Skin epidermis (tissue), 12 donors: ENCODE data around the gene ZFPM1.
A peak's percentile ranks its signal among the peaks of the same experiment; 100 is the strongest.
"Not testable (repeated sequence)": the region's sequence is repeated elsewhere in the genome, so short reads cannot be mapped to it uniquely, and the experiment has no call there.

Experiments
- H3K27ac ChIP-seq, 21 experiments: fragments of 200-600 bp; sonication (generic) in 11 of 21; one replicate each; pipeline ENCODE4 v1.5.0; 2020; ENCODE audit warnings: mild to moderate bottlenecking in 3 of 21, inconsistent platforms in 2 of 21, moderate library complexity in 2 of 21
- H3K4me3 ChIP-seq, 7 experiments: fragments of 200-600 bp; sonication (generic) in 2 of 7; one replicate each; pipeline ENCODE4 v1.5.0; 2020; ENCODE audit warnings: inconsistent platforms in 2 of 7, mild to moderate bottlenecking in 2 of 7, moderate library complexity in 1 of 7

ZFPM1 gene

DNA sequence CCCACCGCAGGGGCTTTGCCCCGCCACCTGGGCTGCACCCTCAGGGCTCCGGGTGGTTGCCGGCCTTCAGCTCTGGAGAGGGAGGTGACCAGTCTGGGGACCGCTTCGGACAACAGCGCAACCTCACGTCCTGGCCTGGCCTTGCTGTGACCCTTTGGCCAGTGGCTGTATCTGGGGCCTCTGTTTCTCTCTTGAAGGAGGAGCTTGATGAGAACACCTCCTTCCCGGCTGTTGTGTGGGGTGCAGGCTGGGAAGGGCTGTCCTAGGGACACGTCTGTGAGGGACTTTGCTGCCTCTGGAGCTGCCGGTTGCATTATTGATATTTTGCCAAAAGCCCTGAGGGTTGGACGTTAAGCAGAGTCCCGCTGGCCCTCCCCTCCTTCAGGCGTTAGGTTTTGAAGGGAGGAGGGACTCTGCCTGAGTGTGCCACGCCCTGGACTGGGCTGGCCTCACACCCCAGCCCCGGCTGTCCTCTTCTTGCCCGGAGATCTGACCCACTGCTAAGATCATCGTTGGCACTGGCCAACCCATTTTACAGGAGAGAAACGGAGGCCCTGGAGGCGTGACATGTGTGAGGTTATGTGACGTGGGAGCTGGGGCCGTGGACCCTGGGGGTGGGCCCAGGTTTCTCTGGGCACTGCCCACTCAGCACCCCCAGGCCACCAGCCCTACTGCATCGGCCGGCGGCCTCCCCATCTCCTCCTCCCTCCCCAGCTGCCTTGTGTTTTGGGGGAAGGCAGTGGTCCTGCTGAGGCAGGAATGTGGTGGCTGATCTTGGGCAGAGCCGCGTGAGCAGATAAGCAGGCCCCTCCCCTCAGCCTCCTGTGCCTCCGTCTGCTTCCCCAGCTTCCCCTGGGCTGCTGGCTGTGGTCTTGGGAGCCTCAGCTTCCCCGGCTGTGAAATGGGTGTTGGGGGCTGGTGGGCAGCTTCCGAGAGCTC is 8.5 kb downstream of the ZFPM1 start:
- no peak overlapping the region for H3K4me3 ChIP-seq
- H3K27ac ChIP-seq: no peak overlapping the region

DNA sequence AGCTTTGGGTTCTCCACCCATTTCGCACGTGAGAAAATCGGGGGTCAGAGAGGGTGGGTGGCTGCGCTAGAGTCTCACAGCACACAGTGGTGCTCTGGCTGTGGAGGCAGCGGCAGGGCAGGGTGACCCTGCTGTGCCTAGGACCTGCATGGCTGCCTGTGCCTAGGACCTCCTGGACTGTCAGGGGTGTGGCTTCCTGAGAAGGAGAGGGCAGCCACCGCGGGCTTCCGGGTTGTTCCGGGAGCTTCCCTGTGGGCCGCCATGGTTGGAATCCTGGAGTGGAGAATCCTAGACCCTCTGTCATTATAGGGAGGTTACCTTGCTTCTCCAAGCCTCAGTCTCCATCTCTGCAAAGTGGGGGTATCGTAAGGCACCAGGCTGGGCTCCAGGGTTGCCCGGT is 9.3 kb downstream of the ZFPM1 start:
- Histone ChIP-seq H3K4me3 (no peak overlapping the region), H3K27ac (no peak overlapping the region)

DNA sequence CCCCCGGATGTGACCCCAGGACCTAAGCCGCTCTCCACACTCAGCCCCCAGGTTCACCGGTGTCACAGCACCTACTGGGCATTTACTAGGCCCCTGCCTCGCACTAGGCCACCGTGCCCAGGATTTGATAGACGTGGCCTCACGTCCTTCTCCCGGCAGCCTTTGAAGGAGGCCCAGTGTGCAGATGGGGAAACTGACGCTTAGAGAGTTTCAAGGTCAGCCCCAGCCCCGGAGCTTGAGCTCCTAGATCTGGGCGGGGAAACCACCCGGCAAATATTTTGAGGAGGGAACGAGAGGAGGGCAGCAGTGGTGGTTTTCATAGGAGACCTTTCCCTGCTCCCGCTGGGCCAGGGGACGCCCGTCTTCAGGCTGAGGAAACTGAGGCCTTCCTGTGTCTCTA is 10.3 kb downstream of the ZFPM1 start:
- H3K27ac ChIP-seq: peak overlapping the region in 1 of 21 experiments; percentile 31
- H3K4me3 ChIP-seq: no peak overlapping the region

DNA sequence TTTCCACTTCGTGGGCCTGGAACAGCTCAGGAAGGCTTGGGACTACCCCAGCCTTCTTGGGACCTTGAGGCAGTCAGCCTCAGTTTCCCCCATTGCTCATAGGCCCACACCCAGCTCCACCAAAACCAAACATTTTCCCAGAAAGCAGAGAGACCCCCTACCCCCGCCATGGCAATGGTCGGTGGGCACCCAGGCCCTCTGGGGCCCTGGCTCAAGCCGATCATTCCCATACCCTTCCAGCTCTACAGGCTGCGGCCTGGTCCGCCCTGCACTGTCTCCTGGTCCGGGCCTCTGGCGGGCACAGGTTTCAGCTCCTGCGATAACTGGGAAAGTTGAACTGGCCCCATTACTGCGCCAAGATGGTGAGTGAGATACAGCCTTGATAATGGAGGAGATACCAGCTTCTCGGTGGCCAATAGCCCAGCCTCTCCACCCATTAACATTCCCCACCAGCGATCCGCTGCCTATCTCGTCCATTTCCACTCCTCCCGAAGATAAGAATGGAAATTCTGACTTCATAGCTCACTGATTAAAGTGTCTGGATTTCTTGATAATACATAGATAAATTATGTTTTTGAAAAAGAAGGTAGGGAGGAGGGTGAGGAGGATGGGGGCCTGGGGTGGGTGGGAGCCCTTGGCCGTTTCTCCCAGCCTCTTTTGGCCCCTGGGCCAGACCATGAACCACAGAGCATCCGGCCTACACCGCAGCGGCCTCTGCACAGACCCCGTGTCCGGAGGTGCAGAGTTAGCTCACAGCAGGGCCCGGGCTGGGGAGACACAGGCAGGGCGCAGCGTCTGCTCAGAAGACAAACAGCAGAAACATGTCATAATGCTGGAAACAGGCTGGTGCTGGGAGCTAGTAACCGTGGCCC is 11.6 kb downstream of the ZFPM1 start:
- H3K4me3 ChIP-seq: no peak overlapping the region
- peak overlapping the region in 1 of 21 experiments; percentile 29 for H3K27ac ChIP-seq

DNA sequence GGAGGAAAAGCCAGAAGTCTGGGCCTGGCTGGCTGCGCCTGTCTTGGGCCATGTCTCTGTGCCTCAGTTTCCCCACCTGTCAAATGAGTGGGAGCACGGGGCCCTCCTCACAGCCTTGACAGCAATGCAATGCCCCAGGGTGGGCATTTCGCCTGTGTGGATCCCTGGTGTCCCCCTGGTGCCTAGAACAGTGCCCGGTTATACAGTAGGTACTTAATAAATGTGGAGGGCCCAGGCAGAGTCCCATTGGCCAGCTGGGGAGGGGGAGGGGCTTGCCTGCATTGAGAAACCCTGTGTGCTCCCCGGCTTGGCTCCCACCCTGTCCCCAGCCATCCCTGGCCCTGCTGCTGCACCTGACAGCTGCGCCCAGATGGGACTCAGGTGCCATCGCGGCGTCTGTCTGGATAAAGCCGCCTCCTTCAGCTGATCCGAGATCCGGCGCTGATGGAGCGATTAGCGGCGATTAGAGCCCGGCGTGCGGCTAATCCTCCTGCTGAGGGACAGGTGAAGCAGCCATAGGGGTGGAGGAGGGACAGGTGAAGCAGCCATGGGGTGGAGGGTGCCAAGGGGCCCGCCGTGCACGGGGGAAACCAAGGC is 12.4 kb downstream of the ZFPM1 start:
- Histone ChIP-seq H3K27ac (peak overlapping the region in 1 of 21 experiments; percentile 29), H3K4me3 (no peak overlapping the region)

DNA sequence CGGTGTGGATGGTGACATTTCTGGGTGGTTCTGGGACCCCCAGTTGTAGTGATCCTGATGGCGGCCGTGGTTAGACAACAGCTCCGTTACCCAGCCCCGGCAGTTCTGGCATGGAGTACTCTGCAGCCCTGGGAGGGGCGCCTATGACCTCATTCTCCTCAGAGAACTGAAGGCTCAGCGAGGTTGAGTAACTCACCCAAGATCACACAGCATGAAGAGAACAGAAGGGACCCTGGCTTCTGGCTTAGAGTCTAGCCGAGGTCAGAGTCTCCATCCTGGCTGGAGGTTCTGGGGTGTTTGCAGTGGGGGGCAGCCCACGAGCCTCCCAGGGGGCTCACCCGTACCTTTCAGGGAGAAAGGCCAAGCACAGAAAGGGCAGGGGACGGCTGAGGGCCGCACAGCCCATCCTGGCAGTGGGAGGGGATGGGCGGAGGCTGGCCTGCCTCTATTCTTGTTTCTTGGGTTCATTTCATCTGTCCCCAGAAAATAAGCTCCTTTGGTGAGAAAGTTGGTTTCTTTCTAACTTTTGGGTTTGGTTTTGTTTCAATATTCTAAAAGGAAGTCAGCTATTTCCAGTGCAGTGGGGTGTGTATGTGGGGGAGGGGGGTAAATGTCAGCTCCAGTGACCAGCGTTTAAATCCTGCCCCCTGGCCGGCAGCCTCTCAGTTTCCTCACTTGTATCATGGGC is 13.2 kb downstream of the ZFPM1 start:
- H3K4me3 ChIP-seq: no peak overlapping the region
- peak overlapping the region in 1 of 21 experiments; percentile 11 for H3K27ac ChIP-seq

DNA sequence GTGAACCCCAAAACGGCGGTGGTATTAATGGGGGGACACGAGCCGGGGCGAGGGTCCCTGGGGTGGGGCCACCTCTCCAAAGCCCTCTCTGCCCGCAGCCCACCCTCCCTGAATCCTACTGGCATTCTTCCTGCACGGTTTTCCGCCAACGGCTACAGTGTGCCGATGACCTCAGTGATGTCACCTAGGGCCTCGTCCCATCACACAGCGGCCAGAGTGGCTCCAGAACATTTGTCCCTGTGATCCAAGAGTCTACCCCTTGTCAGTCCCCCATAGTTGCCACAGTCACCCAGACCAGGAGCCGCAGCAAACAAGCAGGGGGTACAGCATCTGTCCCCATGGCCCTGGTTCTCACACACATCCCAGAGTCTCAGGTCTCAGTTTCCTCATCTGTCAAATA is 13.9 kb downstream of the ZFPM1 start:
- H3K27ac ChIP-seq: peak overlapping the region in 2 of 21 experiments; percentile 3 to 36

DNA sequence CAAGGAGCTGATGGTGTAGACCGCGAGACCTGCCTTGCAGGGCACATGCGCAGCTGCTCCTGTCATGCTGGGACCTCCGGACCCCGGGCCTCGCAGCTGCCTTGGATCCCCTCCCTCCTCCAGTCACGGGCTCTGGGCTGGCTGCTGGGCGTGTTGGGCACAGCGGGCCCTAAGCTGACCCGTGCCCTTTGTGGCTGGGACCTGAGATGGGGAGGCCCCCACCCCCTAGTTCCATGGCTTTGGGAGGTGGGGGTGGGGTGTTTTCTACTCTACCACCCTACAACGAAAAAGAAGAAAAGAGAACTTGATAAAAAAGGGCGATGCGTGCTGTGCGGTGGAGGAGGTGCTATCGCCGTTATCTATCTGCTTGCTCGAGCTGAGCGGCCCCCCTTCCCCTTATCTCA is 14.5 kb downstream of the ZFPM1 start:
- Histone ChIP-seq H3K4me3 (no peak overlapping the region), H3K27ac (peak overlapping the region in 2 of 21 experiments; percentile 3 to 36)

More for the DNA sequence above, 13.9 kb downstream of the ZFPM1 start:
- H3K4me3 ChIP-seq: no peak overlapping the region

DNA sequence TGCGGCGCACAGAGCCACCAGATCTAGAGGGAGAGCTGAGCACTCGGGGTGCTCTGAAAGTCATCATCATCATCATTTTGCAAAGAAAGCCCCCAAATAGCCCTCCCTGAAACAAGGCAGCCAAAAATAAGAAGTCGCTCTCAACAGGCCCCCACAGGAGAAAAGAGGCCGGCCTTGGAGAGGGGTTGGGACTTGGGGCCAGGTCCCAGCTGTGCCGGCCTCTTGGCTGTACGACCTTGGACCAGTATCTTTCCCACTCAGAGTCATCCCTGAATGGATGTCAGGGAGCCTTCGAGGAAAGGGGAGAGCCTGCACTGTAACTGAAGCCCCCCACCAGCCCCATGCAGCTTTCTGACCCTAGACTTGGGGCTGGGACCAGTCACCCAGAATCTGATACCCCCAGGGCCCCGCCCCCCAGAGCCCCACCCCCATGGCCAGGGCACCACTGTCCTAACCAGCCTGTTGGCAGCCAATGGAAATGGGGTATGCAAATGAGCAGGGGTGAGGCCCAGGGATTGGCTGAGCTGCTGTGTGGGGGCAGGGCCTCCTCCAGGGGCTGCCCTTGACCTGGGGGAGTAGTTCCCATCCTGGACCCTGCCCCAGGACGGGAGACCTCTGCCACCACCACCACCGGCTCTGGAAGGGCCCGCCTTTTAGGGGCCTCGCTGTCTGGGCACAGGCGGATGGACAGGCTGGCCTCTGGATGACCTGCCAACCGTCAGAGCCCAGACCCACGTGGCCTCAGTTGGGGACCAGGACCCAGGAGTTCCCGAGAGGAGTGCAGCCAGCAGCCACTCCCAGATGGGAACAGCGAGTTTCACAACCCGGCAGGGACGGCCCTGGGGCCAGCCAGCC is 15.4 kb downstream of the ZFPM1 start:
- no peak overlapping the region for H3K4me3 ChIP-seq
- no peak overlapping the region for H3K27ac ChIP-seq

DNA sequence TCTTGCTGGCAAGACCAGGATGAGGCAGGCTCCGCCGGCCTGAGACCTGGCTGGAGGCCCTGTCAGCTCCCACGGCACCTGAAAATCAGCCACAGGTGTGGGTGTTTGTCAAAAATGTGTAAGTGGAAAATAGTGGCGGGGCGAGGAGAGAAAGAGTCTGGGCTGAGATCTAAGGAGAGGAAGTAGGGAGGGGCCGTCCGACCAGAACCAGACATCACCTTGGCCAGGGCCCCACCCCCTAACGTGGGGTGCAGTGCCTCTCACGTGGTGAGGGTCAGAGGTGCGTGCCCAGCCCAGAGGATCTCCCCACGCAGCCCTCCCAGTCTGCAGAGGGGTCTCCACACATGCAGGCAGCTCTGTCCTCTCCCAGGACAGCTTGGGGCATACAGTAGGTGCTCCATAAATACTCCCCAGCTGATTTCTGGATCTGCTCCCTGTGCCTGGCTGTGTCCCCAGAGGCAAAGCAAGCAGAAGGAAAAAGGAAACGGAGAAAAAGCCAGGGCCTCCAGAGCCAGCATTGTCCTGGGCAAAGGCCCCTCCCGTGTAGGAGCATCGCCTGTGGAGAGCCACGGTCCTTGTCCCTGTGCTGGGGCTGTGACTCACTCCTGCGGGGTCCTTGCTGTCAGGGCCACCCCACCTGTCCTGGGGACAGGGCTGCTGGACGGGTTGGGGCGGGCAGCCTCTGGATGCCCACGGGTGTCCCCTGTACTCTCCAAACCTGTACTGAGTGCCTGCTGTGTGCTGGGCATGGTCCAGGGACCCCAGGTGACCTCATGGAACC is 16.7 kb downstream of the ZFPM1 start:
- Histone ChIP-seq H3K4me3 (no peak overlapping the region), H3K27ac (peak overlapping the region in 4 of 21 experiments; percentile 4 to 66 (median 51))

DNA sequence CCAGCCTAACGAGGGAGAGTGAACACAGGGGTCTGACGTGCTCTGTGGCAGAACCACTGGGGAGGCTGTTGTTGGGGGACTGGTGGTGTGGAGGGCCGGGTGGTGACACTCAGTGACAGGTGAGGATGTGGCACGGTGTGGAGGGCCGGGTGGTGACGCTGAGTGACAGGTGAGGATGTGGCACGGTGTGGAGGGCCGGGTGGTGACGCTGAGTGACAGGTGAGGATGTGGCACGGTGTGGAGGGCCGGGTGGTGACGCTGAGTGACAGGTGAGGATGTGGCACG is 17.3 kb downstream of the ZFPM1 start:
- H3K4me3 ChIP-seq: not testable (repeated sequence)
- peak overlapping the region in 3 of 21 experiments; percentile 47 to 66 (median 55) for H3K27ac ChIP-seq

DNA sequence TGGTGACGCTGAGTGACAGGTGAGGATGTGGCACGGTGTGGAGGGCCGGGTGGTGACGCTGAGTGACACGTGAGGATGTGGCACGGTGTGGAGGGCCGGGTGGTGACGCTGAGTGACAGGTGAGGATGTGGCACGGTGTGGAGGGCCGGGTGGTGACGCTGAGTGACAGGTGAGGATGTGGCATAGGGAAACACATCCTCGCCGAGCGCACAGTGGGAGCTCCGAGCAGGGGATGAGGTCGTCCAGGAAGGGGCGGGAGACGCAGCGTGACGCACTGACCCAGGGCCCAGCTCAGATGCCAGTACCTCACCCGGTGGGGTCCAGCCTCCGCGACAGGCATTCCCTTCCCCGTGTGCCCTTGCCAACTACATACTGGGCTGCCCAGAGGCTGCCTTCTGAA is 17.6 kb downstream of the ZFPM1 start:
- not testable (repeated sequence) for H3K4me3 ChIP-seq, H3K27ac ChIP-seq

DNA sequence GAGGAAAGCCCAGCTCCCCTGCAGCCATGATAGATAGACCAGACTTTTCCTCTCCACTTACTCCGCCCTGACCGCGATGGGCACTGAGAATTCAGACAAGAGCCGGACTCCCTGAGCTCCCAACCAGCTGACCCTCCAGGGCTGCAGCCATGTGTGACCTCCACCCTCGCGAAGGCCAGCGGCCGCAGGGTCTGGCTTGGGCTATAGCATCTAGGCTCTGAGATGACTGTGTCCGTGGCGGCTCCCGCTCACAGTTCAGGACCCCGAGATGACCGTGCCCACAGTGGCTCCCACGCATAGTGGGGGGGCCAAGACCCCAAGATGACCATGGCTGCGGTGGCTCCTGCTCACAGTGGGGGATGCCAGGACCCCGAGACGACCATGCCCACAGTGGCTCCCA is 18.0 kb downstream of the ZFPM1 start:
- no peak overlapping the region for H3K4me3 ChIP-seq
- no peak overlapping the region for H3K27ac ChIP-seq

DNA sequence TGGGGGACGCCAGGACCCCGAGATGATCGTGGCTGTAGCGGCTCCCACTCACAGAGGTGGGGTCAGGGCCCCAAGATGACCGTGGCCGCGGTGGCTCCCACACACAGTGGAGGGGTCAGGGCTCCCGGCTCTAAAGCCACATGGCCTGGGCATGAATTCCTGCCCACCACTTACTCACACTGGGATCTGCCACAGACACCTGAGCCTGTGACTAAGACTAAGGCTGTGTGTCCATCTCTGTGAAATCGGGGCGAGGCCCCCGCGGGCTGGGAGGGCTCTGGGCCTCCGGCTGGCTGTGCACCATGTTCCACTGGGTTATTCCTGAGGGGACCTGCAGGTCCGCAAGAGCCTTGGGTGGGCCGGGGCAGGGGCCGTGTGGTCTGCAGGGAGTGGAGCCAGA is 18.5 kb downstream of the ZFPM1 start:
- no peak overlapping the region for H3K4me3 ChIP-seq
- peak overlapping the region in 2 of 21 experiments; percentile 12 to 22 for H3K27ac ChIP-seq

DNA sequence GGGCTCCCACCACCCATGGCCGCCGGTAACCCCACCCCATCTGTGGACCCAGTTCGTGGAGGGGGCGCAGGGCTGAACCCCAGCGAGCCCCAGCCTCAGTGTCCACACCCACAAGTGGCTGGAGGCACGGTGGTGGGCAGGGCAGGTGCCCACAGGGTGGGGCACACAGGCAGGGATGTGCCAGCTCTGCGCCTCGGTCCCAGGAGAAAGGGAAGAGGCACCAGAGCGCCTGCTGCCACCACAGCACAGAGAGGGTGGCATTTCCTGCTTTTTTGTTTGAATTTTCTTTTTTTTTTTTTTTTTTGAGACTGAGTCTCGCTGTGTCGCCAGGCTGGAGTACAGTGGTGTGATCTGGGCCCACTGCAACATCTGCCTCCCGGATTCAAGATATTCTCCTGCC is 19.0 kb downstream of the ZFPM1 start:
- H3K27ac ChIP-seq: peak overlapping the region in 2 of 21 experiments; percentile 12 to 22
- H3K4me3 ChIP-seq: no peak overlapping the region

DNA sequence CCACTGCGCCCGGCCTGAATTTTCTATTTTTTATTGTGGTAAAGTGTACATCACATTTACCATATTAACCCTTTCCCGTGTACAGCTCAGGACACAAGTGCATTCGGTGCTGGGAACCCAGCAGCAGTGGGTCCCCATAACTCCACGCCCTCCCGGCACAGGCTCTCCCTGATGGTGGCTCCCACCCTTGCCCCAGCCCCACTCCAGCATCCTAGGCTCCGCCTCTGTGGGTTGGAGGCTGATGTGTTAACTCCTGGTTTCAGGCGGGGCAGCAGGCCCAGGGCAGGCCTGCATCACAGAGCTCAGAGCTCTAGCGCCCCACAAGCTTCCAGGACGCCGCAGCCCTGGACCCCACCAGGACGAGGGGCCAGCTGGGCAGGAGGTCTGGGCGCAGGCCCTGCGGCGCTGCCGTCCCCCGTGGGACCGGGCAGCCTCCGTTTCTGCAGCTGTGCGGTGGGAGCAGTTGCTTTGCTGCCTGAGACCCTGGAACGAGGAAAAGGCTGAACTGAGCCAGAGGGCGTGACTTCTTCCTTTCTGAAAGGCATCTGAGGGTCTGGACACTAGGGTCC is 19.6 kb downstream of the ZFPM1 start:
- Histone ChIP-seq H3K4me3 (no peak overlapping the region), H3K27ac (no peak overlapping the region)

DNA sequence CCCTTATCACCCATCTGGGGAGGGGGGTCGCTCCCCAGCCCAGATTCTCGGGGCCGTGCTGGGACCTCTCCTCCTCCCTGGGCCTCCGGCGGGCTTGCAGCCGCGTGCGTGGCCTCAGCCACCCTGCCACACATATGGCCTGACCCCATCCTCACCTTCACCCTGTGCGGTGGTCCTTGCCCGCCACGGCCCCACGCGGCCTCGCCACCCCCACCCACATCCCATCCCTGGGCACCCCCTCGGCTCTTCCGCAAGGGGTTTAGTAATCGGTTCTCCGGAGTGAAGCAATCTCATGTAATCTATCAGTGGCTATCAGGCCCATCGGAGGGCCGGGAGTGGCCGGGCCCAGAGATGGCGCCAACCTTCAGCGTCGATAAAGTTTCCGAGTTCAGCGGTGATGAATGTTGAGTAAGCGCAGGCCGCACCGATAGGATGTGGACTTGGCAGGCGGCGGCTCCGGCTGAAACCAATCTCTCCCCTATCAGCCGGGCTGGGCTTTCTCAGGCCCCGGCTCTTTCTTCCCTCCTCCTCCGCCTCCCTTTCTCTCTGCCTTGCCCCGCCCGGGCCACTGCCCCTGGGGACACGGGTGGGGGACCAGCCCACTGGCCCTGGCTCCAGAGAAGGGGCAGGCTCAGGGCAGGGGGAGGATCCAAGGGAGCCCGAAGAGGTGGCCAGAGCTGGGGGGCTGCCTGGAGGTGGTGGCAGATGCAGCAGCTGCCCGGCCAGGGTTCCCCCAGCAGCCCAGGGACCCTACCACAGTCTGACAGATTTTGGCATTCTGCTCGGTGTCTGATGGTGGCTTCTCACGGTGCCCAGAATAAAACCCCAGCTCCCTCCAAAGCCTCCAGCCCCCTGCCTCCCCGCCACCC is 20.8 kb downstream of the ZFPM1 start:
- Histone ChIP-seq H3K4me3 (no peak overlapping the region), H3K27ac (no peak overlapping the region)
